ENCODE data around the gene GSTT4.
"Not testable (repeated sequence)": the region's sequence is repeated elsewhere in the genome, so short reads cannot be mapped to it uniquely, and the experiment has no call there.

The GSTT4 gene

GRCh38 chr22:24005201-24005600 lies at the start of gene GSTT4:
TSS of gene GSTT4 (minus strand) at chr22:24005453. CDS start at chr22:24005356, 97 bp downstream.
- DNase-seq, result no peak

DNA sequence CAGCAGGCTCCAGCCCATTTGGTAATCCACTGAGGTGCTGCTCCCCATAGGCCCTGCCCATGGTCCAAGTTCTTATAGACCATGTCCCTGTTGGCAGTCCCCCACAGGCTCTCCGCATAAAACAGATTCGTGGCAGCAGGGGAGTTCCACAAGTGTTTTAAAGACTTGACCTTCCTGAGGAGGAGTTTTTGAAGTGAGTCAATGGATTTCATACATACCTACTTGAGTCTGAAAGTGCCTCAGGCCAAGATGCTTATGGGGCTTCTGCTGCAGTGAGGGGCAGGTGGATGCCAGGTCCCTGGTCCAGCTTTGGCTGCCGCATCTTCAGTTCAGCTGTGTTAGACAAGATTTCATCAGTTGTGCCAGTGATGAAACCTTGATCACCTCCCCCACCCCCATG lies 49.1 kb upstream of the GSTT4 start:
- no peak for DNase-seq

- no peak for DNase-seq
Measured at GRCh38 chr22:24053481-24054226, 48.4 kb upstream of the GSTT4 start.

- no peak for DNase-seq
Measured at GRCh38 chr22:24051568-24051967, 46.3 kb upstream of the GSTT4 start.

GRCh38 chr22:24051028-24051427 lies 45.8 kb upstream of the GSTT4 start:
- no peak for DNase-seq

DNA sequence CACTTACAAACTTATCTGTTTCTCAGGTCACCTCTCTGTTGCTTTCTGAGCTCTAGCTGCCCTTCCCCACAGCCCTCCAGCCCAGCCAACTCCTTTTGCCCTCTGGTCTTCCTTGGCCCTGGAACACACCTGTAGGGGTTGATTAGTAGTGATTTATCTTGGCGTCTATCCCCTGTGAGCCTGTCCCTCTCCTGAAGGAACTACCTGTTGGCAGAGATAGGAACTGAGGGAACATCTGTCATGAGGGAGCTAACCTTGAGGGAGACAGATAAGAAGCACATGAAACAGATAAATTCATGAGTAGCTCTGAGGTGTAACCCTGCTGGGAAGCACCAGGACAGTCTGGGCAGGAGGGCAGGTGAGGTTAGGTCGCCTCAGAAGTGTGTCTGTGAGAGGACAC lies 44.7 kb upstream of the GSTT4 start:
- no peak for DNase-seq

DNA sequence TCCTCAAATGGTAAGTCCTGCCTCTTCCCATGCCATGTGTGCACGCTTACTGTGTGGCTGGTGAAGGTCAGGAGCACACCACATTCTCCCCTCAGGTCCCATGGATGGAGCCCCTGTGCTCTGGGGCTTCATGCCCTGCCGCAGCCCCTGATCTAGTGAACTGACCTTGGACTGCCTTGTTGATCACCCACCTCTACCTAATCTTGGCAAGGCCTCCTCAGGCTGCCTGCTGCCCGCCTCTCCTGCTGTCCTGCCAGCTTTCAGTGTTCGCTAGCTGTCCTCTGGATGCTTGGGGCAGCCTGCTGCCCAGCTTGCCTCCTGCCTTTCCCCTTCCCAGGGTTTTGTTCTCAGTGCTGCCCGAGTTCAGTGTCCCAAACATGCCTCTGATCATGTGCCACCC lies 44.0 kb upstream of the GSTT4 start:
- DNase-seq, result no peak

DNA sequence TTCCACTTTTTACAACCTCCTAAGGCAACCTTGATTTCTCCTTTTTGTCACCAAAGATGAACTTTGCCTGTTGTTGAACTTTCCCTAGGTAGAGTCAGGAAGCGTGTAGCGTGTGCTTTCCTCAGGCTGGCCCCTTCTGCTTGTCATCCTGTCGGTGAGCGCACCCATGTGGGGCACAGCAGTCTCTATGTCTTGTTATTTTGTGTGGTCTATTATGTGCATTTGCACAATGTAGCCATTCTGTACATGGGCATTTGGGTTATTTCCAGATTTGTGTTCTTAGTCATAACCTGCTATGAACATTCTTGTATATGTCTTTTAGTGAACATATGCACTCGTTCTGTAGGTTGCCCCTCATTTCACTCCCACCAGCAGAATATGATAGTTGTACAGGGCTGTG lies 40.8 kb upstream of the GSTT4 start:
- no peak for DNase-seq

DNA sequence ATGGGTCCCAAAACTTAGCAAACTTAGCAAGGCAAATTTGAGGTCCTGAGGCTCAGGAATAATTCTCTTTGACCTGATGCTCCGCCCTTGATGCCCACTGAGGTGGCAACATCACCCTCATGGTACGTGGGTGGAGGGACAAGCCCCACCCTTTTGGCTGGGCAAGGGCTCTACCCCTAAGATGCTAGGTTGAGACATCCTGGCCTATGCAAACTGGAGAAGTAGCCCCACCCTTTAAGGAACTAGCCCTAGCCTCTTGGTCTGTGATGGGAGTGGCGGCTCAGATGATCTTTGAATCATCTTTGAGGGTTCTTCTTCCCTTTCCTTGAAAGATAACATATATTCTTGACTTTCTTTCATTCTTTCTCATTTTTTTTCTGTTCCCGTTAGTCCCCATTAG lies 38.7 kb upstream of the GSTT4 start:
- DNase-seq, result no peak

- not testable (repeated sequence) for DNase-seq
Measured at GRCh38 chr22:24043465-24043864, 38.2 kb upstream of the GSTT4 start.

DNA sequence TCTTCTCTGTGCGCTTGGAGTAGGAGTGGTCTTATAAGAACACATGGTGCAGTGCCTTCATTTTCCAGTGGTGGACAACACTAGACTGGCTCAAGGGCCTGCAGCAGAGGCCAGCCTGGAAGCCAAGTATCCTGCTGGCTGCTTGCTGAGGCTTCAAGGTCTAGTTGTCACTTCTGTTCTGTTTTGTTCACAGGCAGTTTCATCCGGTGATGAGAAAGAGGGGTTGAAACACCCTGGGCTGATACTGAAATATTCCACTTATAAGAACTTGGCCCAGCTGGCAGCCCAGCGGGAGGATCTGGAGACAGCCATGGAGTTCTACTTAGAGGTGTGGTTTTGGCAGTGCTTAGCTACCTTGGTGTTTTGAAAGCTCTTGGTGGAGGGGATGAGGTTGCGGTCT lies 35.7 kb upstream of the GSTT4 start:
- DNase-seq, result no peak

DNA sequence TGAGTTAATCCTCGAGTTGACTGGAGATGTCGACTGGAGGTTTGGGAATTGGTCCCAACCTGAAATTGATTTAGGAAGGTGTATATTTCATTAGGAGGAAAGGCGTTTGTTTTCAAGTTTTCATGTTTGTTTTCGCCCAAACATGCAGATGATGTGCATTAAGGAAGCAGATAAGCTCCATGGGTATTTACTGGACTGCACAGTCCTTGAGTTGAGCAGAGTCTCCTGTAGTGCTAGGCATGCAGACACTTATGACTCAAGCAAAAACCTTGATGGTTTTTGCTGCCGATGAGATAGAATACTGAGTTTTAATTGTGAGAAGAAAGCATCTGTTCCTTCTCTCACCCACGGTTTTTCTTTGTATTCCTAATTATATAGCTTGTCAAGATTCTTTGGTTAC lies 33.8 kb upstream of the GSTT4 start:
- DNase-seq, result no peak

DNA sequence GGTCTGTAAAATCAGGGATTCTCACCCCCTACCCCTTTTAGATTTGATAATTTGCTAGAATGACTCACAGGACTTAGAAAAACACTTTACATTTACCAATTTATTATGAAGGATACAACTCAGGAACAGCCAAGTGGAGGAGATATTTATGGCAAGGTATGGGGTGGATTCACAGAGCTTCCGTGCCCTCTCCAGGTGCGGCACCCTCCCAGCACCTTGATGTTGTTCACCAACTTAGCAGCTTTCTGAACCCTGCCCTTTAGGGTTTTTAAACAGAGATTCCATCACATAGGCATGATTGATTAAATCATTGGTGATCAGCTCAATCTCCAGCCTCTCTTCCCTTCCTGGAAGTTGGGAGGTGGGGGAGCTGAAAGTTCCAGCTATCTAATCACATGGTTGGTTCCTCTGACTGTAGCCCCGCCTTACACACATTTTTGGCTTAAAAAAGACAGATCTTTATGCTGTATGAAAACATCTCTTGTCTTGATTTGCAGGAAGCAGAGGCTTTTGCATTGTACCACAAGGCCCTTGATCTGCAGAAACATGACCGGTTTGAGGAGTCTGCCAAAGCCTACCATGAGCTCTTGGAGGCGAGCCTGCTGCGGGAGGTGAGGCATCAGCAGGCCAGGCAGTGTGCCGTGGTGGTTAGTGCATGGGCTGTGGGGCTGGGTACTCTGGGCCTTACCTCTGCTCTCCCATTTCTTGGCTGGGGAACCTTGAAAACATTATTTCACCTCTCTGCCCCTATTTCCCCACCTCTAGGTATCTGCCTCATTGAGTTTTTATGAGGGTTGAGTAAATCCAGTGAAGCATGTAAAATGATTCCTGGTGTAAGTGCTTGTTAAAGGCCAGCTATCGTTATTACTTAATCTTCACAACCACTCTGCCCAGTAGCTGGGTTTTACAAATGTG lies 32.9 kb upstream of the GSTT4 start:
- DNase-seq, result no peak

DNA sequence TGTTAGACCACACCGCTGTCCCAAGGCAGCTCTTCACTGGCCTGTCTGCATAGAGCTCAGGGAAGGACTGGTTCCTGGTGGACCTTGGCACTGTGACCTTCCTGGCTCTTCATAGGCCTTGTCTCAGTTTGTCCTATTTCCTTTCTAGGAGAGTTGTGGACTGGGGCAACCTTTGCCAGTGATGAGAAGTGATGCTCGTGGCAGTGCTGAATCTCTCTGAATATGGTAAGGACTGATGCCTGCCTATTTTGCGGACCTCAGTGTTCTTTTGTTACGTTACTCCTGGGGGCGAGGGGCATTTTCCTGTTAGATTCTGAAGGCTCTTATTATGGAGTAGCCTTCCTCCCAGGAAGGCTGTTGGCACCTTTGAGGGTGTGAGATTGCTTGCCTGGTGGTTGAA lies 30.0 kb upstream of the GSTT4 start:
- DNase-seq, result no peak

GRCh38 chr22:24033731-24034130 lies 28.5 kb upstream of the GSTT4 start:
- DNase-seq, result no peak

DNA sequence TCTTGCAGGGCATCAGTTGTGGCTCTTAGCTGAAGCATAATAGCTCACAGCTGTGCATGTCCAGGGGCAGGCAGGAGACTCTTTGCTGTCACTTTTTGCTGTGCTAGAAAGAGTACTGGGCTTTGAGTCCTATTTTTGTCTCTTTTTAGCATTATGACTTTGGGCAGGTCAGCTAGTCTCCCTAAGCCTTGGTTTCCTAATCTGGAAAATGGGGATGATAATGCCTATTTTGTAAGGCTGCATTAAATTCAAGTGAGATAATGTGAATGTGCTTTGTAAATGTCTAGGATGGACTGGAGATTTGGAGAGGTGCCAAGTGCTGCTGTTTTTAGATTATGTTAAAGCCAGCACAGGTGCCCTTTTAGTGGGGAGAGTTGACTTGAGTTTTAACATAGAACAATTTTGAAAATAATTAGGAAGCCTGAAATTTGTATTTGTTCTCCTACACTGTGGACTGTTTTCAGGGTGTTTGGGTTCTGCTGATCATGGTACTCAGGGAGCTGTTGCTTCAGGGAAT lies 25.0 kb upstream of the GSTT4 start:
- peak in 1 of 2 experiments; percentile 23 for DNase-seq

DNA sequence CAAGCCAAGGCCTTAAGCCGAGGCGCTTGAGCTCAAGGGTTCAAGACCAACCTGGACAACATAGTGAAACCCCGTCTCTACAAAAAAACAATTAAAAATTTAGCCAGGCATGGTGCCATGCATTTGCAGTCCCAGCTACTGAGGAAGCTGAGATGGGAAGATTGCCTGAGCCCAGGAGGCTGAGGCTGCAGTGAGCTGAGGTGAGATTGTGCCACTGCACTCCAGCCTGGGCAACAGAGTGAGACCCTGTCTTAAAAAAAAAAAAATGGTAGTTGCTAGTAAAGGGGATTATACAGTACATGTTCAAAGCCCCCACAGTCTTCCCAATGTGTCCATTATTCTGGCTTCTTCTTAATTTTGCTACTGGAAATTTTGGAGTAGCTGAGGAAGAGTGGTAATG lies 24.1 kb upstream of the GSTT4 start:
- no peak for DNase-seq

GRCh38 chr22:24028533-24028932 lies 23.3 kb upstream of the GSTT4 start:
- DNase-seq, result no peak

- DNase-seq, result no peak
Measured at GRCh38 chr22:24027991-24028390, 22.7 kb upstream of the GSTT4 start.

- no peak for DNase-seq
Measured at GRCh38 chr22:24027389-24027975, 22.2 kb upstream of the GSTT4 start.

- DNase-seq, result no peak
Measured at GRCh38 chr22:24026733-24027132, 21.5 kb upstream of the GSTT4 start.

DNA sequence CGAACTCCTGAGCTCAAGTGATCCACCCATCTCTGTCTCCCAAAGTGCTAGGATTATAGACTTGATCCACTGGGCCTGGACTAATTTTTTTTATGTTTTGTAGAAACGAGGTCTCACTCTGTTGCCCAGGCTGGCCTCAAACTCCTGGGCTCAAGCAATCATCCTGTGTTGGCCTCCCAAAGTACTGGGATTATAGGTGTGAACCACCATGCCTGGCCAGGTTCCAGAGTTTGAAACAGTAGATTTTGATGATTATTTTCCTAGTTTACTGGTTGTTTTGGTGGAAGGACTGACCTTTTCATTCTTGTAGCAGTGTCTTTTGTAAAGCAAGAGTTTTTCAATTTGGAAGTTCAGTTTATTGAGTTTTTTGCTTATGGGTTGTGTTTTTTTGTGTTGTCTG lies 20.8 kb upstream of the GSTT4 start:
- no peak for DNase-seq

- DNase-seq, result no peak
Measured at GRCh38 chr22:24025475-24025874, 20.2 kb upstream of the GSTT4 start.

DNA sequence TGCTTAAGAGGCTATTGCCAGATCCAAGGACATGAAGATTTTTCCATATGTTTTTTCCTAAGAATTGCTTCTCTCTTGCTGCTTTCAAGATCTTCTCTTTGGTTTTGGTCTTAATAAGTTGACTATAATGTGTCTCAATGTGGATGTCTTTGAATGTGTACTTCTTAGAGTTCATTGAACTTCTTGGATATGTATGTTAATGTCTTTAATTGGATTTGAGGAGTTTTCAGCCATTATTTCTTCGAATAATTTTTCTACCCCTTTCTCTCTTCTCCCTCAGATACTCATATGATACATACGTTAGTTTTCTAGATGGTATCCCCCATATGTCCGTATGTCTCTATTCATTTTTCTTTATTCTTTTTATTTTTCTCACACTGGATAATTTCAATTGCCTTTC lies 19.1 kb upstream of the GSTT4 start:
- no peak for DNase-seq

Data from NCI-H2081 (cell line).